HFFc6 (cell line): ENCODE data around the gene MFAP3. TPM values are rescaled to one million over a fixed set of nuclear protein-coding genes. Genes with fewer than 3 reads are reported as not detected.

Experiments used
- DNase-seq: peaks from one replicate; pipeline ENCODE4 v3.0.0-alpha.2; 2018
- H3K27ac Mint-ChIP-seq: 2 replicates; pipeline ENCODE4 v1.8.0; 2020; ENCODE audit warnings: mild to moderate bottlenecking, mixed read lengths
- H3K27me3 Mint-ChIP-seq: 2 replicates; pipeline ENCODE4 v1.8.0; 2021; ENCODE audit warnings: mild to moderate bottlenecking, moderate library complexity, mixed read lengths; ENCODE audit not compliant: insufficient read depth
- H3K36me3 Mint-ChIP-seq: 2 replicates; pipeline ENCODE4 v1.8.0; 2021; ENCODE audit warnings: low read depth, mixed read lengths
- H3K4me1 Mint-ChIP-seq: 2 replicates; pipeline ENCODE4 v1.8.0; 2020; ENCODE audit warnings: low read depth, mixed read lengths
- H3K4me3 Mint-ChIP-seq: 2 replicates; pipeline ENCODE4 v1.8.0; 2020; ENCODE audit warnings: mild to moderate bottlenecking, moderate library complexity, mixed read lengths
- H3K9me3 Mint-ChIP-seq: 2 replicates; pipeline ENCODE4 v1.8.0; 2020; ENCODE audit warnings: mild to moderate bottlenecking, mixed read lengths
- CTCF ChIP-seq: fragments of 200-600 bp; sonication (generic); IDR thresholded peaks from 2 replicates; pipeline ENCODE4 v1.5.0; 2021; ENCODE audit warnings: antibody characterized with exemption, mild to moderate bottlenecking
- total RNA-seq, 6 experiments: library from RNA; stranded (reverse); fragmentation: NEBNext Ultra II Directional; extraction: Animal tissue kit (Norgen Biotek cat#: 25700); gene quantifications; 2 replicates in 1 of 6; 3 replicates in 5 of 6; pipeline ENCODE4 v1.2.3, GENCODE V29; 2021

MFAP3 gene
- total RNA-seq, 6 experiments from 2014 or later, result 23.5 to 30.1 (median 27.3) TPM

DNA sequence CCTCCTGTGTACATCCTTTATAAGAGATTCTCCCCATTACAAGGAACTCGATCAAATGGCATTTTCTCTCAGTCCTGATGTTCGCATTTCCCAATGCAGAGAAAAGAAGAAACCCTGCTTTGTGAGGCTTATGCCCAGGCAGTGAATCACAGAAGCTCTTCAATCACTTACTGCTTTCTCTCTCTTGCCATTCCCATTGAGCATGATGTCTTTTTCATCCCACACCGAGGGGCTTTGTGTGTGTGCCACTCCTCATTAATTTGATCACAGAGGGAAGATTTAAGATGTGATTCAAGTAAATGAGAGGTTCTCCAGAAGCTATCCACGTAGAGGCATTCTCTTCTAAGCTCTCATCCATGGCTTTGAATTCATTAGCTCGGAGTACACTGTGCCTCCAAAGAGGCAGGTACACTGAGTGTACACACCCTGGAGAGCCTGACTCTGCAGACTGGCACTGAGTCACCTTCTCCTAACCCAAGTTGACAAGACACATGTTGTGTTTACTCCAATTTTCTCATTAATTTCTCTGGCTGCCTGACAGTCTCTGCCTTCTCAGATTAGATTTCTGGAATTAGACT lies 45.4 kb downstream of the MFAP3 start:
- peaks cover 25% of the 10 kb centered on the region for H3K27me3 Mint-ChIP-seq
- H3K4me1 Mint-ChIP-seq, result no peaks in the 10 kb centered on the region
- no peak overlapping the region for H3K4me3 Mint-ChIP-seq
- H3K9me3 Mint-ChIP-seq, result no peaks in the 10 kb centered on the region
- no peak overlapping the region for H3K27ac Mint-ChIP-seq
- H3K36me3 Mint-ChIP-seq, result no peaks in the 10 kb centered on the region
- TF ChIP-seq CTCF, result no peak
- no peak for DNase-seq

DNA sequence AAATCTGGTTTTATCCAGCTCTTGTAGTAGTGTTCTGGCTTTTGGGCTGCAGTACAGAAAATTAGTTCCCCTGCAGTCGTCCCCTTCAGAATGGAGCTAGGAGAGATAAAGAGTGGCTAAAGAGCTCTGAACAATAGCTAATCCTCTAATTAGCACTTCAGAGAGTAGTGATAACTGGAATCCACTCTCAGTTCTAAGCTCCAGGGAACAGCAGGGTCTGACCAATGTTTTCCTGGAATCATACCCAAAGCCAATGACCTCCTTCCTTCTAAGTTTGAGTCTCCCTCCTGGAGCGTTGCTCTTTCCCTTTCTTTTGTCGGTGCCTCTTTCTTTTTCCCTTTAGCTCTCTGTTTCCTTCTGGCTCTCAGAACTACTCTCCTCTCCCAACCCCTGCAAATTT lies 47.4 kb downstream of the MFAP3 start:
- TF ChIP-seq CTCF, result no peak
- Mint-ChIP-seq H3K27ac (no peak overlapping the region), H3K4me3 (no peak overlapping the region), H3K4me1 (no peaks in the 10 kb centered on the region), H3K27me3 (peaks cover 35% of the 10 kb centered on the region), H3K36me3 (no peaks in the 10 kb centered on the region), H3K9me3 (no peaks in the 10 kb centered on the region)
- no peak for DNase-seq

GRCh38 chr5:154086641-154087040 lies 47.9 kb downstream of the MFAP3 start:
- no peaks in the 10 kb centered on the region for H3K36me3 Mint-ChIP-seq
- peaks cover under 1% of the 10 kb centered on the region; the same call in 1 of the 2 replicates for H3K4me1 Mint-ChIP-seq
- no peak overlapping the region for H3K4me3 Mint-ChIP-seq
- TF ChIP-seq CTCF, result no peak
- peaks cover 35% of the 10 kb centered on the region for H3K27me3 Mint-ChIP-seq
- no peaks in the 10 kb centered on the region for H3K9me3 Mint-ChIP-seq
- no peak for DNase-seq
- H3K27ac Mint-ChIP-seq, result no peak overlapping the region

- no peaks in the 10 kb centered on the region for H3K36me3 Mint-ChIP-seq
- DNase-seq, result no peak
- H3K4me1 Mint-ChIP-seq, result peaks cover 7% of the 10 kb centered on the region
- peaks cover 30% of the 10 kb centered on the region for H3K27me3 Mint-ChIP-seq
- H3K27ac Mint-ChIP-seq, result no peak overlapping the region
- no peak for TF ChIP-seq CTCF
- no peak overlapping the region for H3K4me3 Mint-ChIP-seq
- no peaks in the 10 kb centered on the region for H3K9me3 Mint-ChIP-seq
Observed at GRCh38 chr5:154087260-154087659, 48.5 kb downstream of the MFAP3 start.

DNA sequence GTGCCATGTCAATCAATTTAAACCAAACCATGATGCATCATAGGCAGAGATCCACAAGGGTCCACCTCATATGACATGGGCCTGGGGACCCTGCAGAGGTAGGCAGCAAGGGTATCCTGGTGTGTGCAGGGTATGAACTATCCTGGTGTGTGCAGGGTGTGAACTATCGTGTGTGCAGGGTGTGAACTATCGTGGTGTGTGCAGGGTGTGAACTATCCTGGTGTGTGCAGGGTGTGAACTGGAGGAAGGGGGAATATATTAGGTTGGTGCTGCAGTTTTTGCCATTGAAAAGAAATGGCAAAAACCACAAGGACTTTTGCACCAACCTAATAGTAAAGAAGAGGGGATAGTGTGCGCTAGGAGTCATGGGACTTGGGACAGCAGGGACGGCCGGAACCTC lies 50.0 kb downstream of the MFAP3 start:
- peaks cover 29% of the 10 kb centered on the region for H3K27me3 Mint-ChIP-seq
- no peak for TF ChIP-seq CTCF
- no peak for DNase-seq
- H3K4me3 Mint-ChIP-seq, result no peak overlapping the region
- no peak overlapping the region for H3K27ac Mint-ChIP-seq
- H3K9me3 Mint-ChIP-seq, result no peaks in the 10 kb centered on the region
- no peaks in the 10 kb centered on the region for H3K36me3 Mint-ChIP-seq
- peaks cover 12% of the 10 kb centered on the region for H3K4me1 Mint-ChIP-seq

GRCh38 chr5:154090656-154091055 lies 51.9 kb downstream of the MFAP3 start:
- no peaks in the 10 kb centered on the region for H3K36me3 Mint-ChIP-seq
- H3K27me3 Mint-ChIP-seq, result peaks cover 32% of the 10 kb centered on the region
- DNase-seq, result no peak
- no peak overlapping the region for H3K4me3 Mint-ChIP-seq
- no peak for TF ChIP-seq CTCF
- no peaks in the 10 kb centered on the region for H3K9me3 Mint-ChIP-seq
- H3K4me1 Mint-ChIP-seq, result peaks cover 12% of the 10 kb centered on the region
- no peak overlapping the region for H3K27ac Mint-ChIP-seq
